H1 (cell line): ENCODE results near the gene LRRC39. TPM values are rescaled to one million over a fixed set of nuclear protein-coding genes. Genes with fewer than 3 reads are reported as not detected.

Experiments used
- CTCF ChIA-PET: fragments of 300-600 bp; sonication (Branson Sonifier 250); formaldehyde crosslinking; loops from one replicate; lab custom pipeline; 2021; ENCODE audit not compliant: partially characterized antibody; lab: Charles Lee
- POLR2A ChIA-PET: fragments of 300-600 bp; sonication (Branson Sonifier 250); formaldehyde crosslinking; loops from one replicate; lab custom pipeline; 2021; ENCODE audit warnings: inconsistent platforms; ENCODE audit not compliant: partially characterized antibody; lab: Charles Lee
- DNase-seq, 2 experiments: peaks; one replicate each; pipeline versions ENCODE4 v3.0.0 to v3.0.0-alpha.2; 2010 to 2022; ENCODE audit warnings: low spot score in 2 of 2, low read depth in 1 of 2, mixed read lengths in 1 of 2
- FAIRE-seq: peaks from 2 replicates; lab custom pipeline; 2011; peaks lifted over from hg19 to GRCh38; lab: Jason Lieb, UNC
- H2AFZ ChIP-seq: 2 replicates; pipeline ENCODE4 v1.8.1; 2012; ENCODE audit warnings: low read length, inconsistent platforms
- H2AK5ac ChIP-seq: 2 replicates; pipeline ENCODE4 v1.6.1; 2013; ENCODE audit warnings: low read depth, low read length
- H2BK120ac ChIP-seq: replicated peaks from 2 replicates; pipeline ENCODE3; 2013; ENCODE audit warnings: low read depth, low read length, inconsistent platforms
- H2BK12ac ChIP-seq: 2 replicates; pipeline ENCODE4 v1.6.1; 2013; ENCODE audit warnings: low read depth, low read length
- H2BK15ac ChIP-seq: 2 replicates; pipeline ENCODE4 v1.6.1; 2013; ENCODE audit warnings: low read length
- H2BK20ac ChIP-seq: 2 replicates; pipeline ENCODE4 v1.6.1; 2013; ENCODE audit warnings: low read length
- H2BK5ac ChIP-seq: 2 replicates; pipeline ENCODE4 v1.6.1; 2013; ENCODE audit warnings: low read depth, low read length
- H3K14ac ChIP-seq: 2 replicates; pipeline ENCODE4 v1.6.1; 2013; ENCODE audit warnings: inconsistent platforms; ENCODE audit not compliant: insufficient read length
- H3K18ac ChIP-seq: 2 replicates; pipeline ENCODE4 v1.6.1; 2013; ENCODE audit warnings: low read length; ENCODE audit errors: extremely low read depth
- H3K23ac ChIP-seq: 2 replicates; pipeline ENCODE4 v1.6.1; 2013; ENCODE audit warnings: inconsistent platforms; ENCODE audit not compliant: insufficient read length
- H3K23me2 ChIP-seq: 2 replicates; pipeline ENCODE4 v1.6.1; 2013; ENCODE audit warnings: low read depth, low read length
- H3K27ac ChIP-seq: 2 replicates; pipeline ENCODE4 v1.6.1; 2011; ENCODE audit warnings: low read depth, low read length, inconsistent platforms
- H3K27me3 ChIP-seq, 4 experiments: replicated peaks in 1 of 4; 1 replicate in 1 of 4; 2 replicates in 3 of 4; pipeline versions ENCODE4 v1.6.1 to v1.8.1; 2011 to 2013; ENCODE audit warnings: low read length in 3 of 4, mild to moderate bottlenecking in 3 of 4, inconsistent platforms in 2 of 4, mixed read lengths in 2 of 4, moderate library complexity in 1 of 4; ENCODE audit not compliant: control insufficient read depth in 3 of 4, insufficient read depth in 3 of 4; ENCODE audit errors: extremely low read depth in 1 of 4
- H3K36me3 ChIP-seq, 4 experiments: 2 replicates each; pipeline versions ENCODE4 v1.6.1 to v1.8.1; 2011 to 2013; ENCODE audit warnings: mild to moderate bottlenecking in 4 of 4, low read length in 3 of 4, moderate library complexity in 2 of 4, control low read depth in 1 of 4, inconsistent platforms in 1 of 4; ENCODE audit not compliant: insufficient read depth in 4 of 4, control insufficient read depth in 2 of 4
- H3K4ac ChIP-seq: replicated peaks from 2 replicates; pipeline ENCODE3; 2013; ENCODE audit warnings: low read length, low read depth, mixed read lengths, inconsistent platforms; ENCODE audit not compliant: insufficient read length
- H3K4me1 ChIP-seq, 4 experiments: replicated peaks in 1 of 4; 1 replicate in 1 of 4; 2 replicates in 3 of 4; pipeline versions ENCODE4 v1.6.1 to v1.8.1; 2011 to 2013; ENCODE audit warnings: low read length in 3 of 4, inconsistent platforms in 2 of 4, mixed read lengths in 1 of 4; ENCODE audit not compliant: insufficient read depth in 4 of 4, control insufficient read depth in 3 of 4
- H3K4me2 ChIP-seq, 2 experiments: 2 replicates each; pipeline versions ENCODE4 v1.6.1 to v1.8.1; 2011 to 2013; ENCODE audit warnings: low read depth in 2 of 2, low read length in 2 of 2, control low read depth in 1 of 2, inconsistent platforms in 1 of 2, mild to moderate bottlenecking in 1 of 2; ENCODE audit not compliant: insufficient read depth in 1 of 2
- H3K4me3 ChIP-seq, 4 experiments: fragments of 200-600, 300-600 bp in 1 of 4; sonication (generic), shearing (Covaris generic), sonication (Bioruptor Twin) in 1 of 4; 2 replicates each; pipeline versions ENCODE4 v1.5.1 to v1.8.1; 2011 to 2016; ENCODE audit warnings: low read length in 4 of 4, low read depth in 3 of 4, control low read depth in 2 of 4, inconsistent platforms in 2 of 4, mild to moderate bottlenecking in 2 of 4, mixed read lengths in 1 of 4, moderate library complexity in 1 of 4; ENCODE audit not compliant: insufficient read depth in 2 of 4; ENCODE audit errors: extremely low read depth in 1 of 4
- H3K56ac ChIP-seq: replicated peaks from 2 replicates; pipeline ENCODE3; 2013; ENCODE audit warnings: low read depth, mild to moderate bottlenecking, mixed read lengths, low read length, inconsistent platforms; ENCODE audit not compliant: insufficient read length
- H3K79me1 ChIP-seq: 2 replicates; pipeline ENCODE4 v1.6.1; 2013; ENCODE audit warnings: low read depth, low read length, control low read depth
- H3K79me2 ChIP-seq, 2 experiments: 2 replicates each; pipeline versions ENCODE4 v1.6.1 to v1.8.1; 2012 to 2013; ENCODE audit warnings: low read length in 2 of 2, mild to moderate bottlenecking in 2 of 2, inconsistent platforms in 1 of 2; ENCODE audit not compliant: insufficient read depth in 2 of 2, control insufficient read depth in 1 of 2
- H3K9ac ChIP-seq, 4 experiments: replicated peaks in 1 of 4; 1 replicate in 1 of 4; 2 replicates in 3 of 4; pipeline versions ENCODE4 v1.6.1 to v1.8.1; 2011 to 2013; ENCODE audit warnings: low read depth in 3 of 4, low read length in 3 of 4, control low read depth in 2 of 4, mild to moderate bottlenecking in 2 of 4, moderate library complexity in 2 of 4, inconsistent platforms in 1 of 4; ENCODE audit errors: extremely low read depth in 1 of 4
- H3K9me3 ChIP-seq, 2 experiments: 2 replicates each; pipeline versions ENCODE4 v1.6.1 to v1.8.1; 2012 to 2013; ENCODE audit warnings: mild to moderate bottlenecking in 2 of 2, moderate library complexity in 2 of 2, control low read depth in 1 of 2, inconsistent platforms in 1 of 2, low read depth in 1 of 2, low read length in 1 of 2, mixed read lengths in 1 of 2; ENCODE audit not compliant: insufficient read depth in 2 of 2
- H4K20me1 ChIP-seq, 2 experiments: replicated peaks in 1 of 2; 2 replicates each; pipeline versions ENCODE3 to v1.8.1; 2011 to 2013; ENCODE audit warnings: inconsistent platforms in 2 of 2, low read length in 2 of 2, mild to moderate bottlenecking in 1 of 2; ENCODE audit not compliant: insufficient read depth in 2 of 2, control insufficient read depth in 1 of 2
- H4K5ac ChIP-seq: 2 replicates; pipeline ENCODE4 v1.6.1; 2013; ENCODE audit warnings: low read length, low read depth, mixed read lengths, inconsistent platforms; ENCODE audit not compliant: insufficient read length
- H4K8ac ChIP-seq: 2 replicates; pipeline ENCODE4 v1.8.0; 2013; ENCODE audit warnings: mild to moderate bottlenecking, moderate library complexity, low read length, inconsistent platforms; ENCODE audit not compliant: insufficient read depth; ENCODE audit errors: extremely low read depth
- H4K91ac ChIP-seq: replicated peaks from 2 replicates; pipeline ENCODE3; 2013; ENCODE audit warnings: low read length, mixed read lengths, inconsistent platforms; ENCODE audit not compliant: insufficient read length
- EP300 ChIP-seq, 2 experiments: IDR thresholded peaks; 1 replicate in 1 of 2; 2 replicates in 1 of 2; pipeline ENCODE4 v1.6.1; 2011 to 2012; ENCODE audit warnings: low read depth in 2 of 2, low read length in 2 of 2, mild to moderate bottlenecking in 2 of 2, borderline replicate concordance in 1 of 2, inconsistent platforms in 1 of 2, moderate library complexity in 1 of 2
- KDM5A ChIP-seq: fragments of 200-600 bp; IDR thresholded peaks from 2 replicates; pipeline ENCODE4 v1.7.1; 2012; ENCODE audit warnings: mild to moderate bottlenecking, low read length, inconsistent platforms, mixed read lengths
- NANOG ChIP-seq: IDR thresholded peaks from 2 replicates; pipeline ENCODE4 v1.6.1; 2011; ENCODE audit warnings: low read length, low read depth, mild to moderate bottlenecking, inconsistent platforms; ENCODE audit not compliant: insufficient read depth, poor library complexity, severe bottlenecking
- RFX5 ChIP-seq: IDR thresholded peaks from 2 replicates; pipeline ENCODE4 v1.6.1; 2011; ENCODE audit warnings: low read depth, low read length, improper control_type of control experiment, borderline replicate concordance
- SIRT6 ChIP-seq: IDR thresholded peaks from one replicate; pipeline ENCODE4 v1.7.1; 2012; ENCODE audit warnings: low read length, inconsistent platforms
- SP4 ChIP-seq: IDR thresholded peaks from 2 replicates; pipeline ENCODE4 v1.6.1; 2012; ENCODE audit warnings: low read length, inconsistent platforms
- TBP ChIP-seq: IDR thresholded peaks from 2 replicates; pipeline ENCODE4 v1.6.1; 2011; ENCODE audit warnings: low read depth, low read length, improper control_type of control experiment
- WGBS, 2 experiments: shearing (Covaris generic) in 1 of 2; methylation state at CpG; one replicate each; pipeline versions ENCODE4 v1.1.6 to v1.1.7; 2013 to 2015; ENCODE audit warnings: low lambda C conversion rate in 2 of 2, mixed read lengths in 2 of 2, inconsistent platforms in 1 of 2, low coverage in 1 of 2, missing lambda C conversion rate in 1 of 2; ENCODE audit not compliant: insufficient replicate concordance in 2 of 2, insufficient coverage in 1 of 2, insufficient read length in 1 of 2; ENCODE audit errors: extremely low coverage in 1 of 2, missing lambda C conversion rate in 1 of 2; 5-methylcytosine and 5-hydroxymethylcytosine counted together
- polyA plus RNA-seq, 7 experiments: library from polyadenylated mRNA; depleted of rRNA in 3 of 7; stranded (reverse) in 5 of 7; unstranded in 2 of 7; fragments of >200 nt in 5 of 7; fragments of 200-250 nt in 2 of 7; gene quantifications; 1 replicate in 5 of 7; 2 replicates in 1 of 7; 4 replicates in 1 of 7; pipeline versions ENCODE4 v1.2.1 to v1.2.3, GENCODE V29; 2011 to 2013; ENCODE audit warnings: missing spikeins in 2 of 7, mixed read lengths in 2 of 7
- total RNA-seq: library from RNA; stranded (reverse); fragmentation: NEBNext Ultra II Directional; extraction: Animal tissue kit (Norgen Biotek cat#: 25700); gene quantifications from 2 replicates; pipeline ENCODE4 v1.2.1, GENCODE V29; 2021
- TF ChIP-seq, protein P1 (sequence below), 3 experiments: IDR thresholded peaks; 1 replicate in 2 of 3; 2 replicates in 1 of 3; pipeline versions ENCODE4 v1.5.1 to v1.6.1; 2011; ENCODE audit warnings: low read length in 3 of 3, mild to moderate bottlenecking in 3 of 3, inconsistent platforms in 2 of 3, low read depth in 1 of 3, moderate library complexity in 1 of 3; ENCODE audit not compliant: insufficient read depth in 1 of 3; ENCODE audit errors: control extremely low read depth in 1 of 3

LRRC39 gene
- total and polyA plus RNA-seq, 2 of the 8 experiments (the other 6 are each of a cell fraction or from before 2014, with no cell fraction given) = 0.33 to 0.39 TPM

DNA sequence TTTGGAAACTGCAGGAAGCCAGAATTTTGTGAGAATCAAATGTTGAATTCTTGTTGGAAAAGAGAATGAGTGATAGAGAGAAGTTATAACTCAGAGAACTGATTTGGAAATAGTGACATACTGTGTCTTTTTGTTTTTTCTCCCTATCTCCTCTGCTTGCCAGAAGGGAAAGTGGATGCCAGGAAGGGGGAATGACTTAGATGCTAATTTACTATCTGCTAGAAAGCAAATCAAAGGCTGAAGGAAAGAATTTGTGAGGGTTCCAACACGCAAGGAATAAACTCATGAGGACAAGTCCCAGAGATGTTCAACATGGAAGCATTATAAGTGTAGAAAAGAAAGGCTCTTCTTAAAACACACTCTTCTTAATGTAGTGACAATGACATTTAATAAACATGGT lies 20.5 kb upstream of the LRRC39 start:
- Histone ChIP-seq H2AFZ (no peak overlapping the region), H2BK120ac (no peak overlapping the region), H2AK5ac (no peak overlapping the region), H4K91ac (no peak overlapping the region), H3K4ac (no peak overlapping the region), H4K20me1 (no peaks in the 10 kb centered on the region), H3K27me3 (no peaks in the 10 kb centered on the region), H3K23me2 (no peaks in the 10 kb centered on the region; the same call in 1 of the 2 replicates), H4K8ac (no peak overlapping the region), H3K18ac (no peak overlapping the region), H3K4me2 (no peak overlapping the region), H2BK15ac (no peak overlapping the region), H3K4me3 (no peak overlapping the region), H3K79me2 (no peaks in the 10 kb centered on the region), H3K14ac (no peak overlapping the region), H3K23ac (no peak overlapping the region), H3K27ac (no peak overlapping the region), H2BK5ac (no peak overlapping the region), H3K9me3 (no peaks in the 10 kb centered on the region), H2BK20ac (no peak overlapping the region), H3K79me1 (no peaks in the 10 kb centered on the region), H3K56ac (no peak overlapping the region), H3K4me1 (peaks cover 0 to 5% (median 2%) of the 10 kb centered on the region in 4 experiments; a peak in 3 of 7 replicates), H4K5ac (no peak overlapping the region), H3K9ac (no peak overlapping the region), H2BK12ac (no peak overlapping the region), H3K36me3 (peaks cover 0 to 24% (median 9%) of the 10 kb centered on the region in 4 experiments; a peak in 6 of 8 replicates)
- WGBS, 2 experiments = 87% methylated on average over 1 of the region's 1 CpG; no CpG with 5 or more reads in 1 of the 2 experiments
- ChIA-PET CTCF (no interaction called here), POLR2A (no interaction called here)
- TF ChIP-seq KDM5A (no peak), TBP (no peak), SIRT6 (no peak), NANOG (no peak), RFX5 (no peak), SP4 (no peak), EP300 (IDR thresholded peaks at IDR 0.05; ENCODE audit: borderline replicate concordance in 1 of 2, low read depth in 2 of 2, low read length in 2 of 2) (no peak)
- TF ChIP-seq, protein P1, sequence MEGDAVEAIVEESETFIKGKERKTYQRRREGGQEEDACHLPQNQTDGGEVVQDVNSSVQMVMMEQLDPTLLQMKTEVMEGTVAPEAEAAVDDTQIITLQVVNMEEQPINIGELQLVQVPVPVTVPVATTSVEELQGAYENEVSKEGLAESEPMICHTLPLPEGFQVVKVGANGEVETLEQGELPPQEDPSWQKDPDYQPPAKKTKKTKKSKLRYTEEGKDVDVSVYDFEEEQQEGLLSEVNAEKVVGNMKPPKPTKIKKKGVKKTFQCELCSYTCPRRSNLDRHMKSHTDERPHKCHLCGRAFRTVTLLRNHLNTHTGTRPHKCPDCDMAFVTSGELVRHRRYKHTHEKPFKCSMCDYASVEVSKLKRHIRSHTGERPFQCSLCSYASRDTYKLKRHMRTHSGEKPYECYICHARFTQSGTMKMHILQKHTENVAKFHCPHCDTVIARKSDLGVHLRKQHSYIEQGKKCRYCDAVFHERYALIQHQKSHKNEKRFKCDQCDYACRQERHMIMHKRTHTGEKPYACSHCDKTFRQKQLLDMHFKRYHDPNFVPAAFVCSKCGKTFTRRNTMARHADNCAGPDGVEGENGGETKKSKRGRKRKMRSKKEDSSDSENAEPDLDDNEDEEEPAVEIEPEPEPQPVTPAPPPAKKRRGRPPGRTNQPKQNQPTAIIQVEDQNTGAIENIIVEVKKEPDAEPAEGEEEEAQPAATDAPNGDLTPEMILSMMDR (IDR thresholded peaks at IDR 0.05; ENCODE audit: control extremely low read depth in 1 of 3, insufficient read depth in 1 of 3, low read depth in 1 of 3, low read length in 3 of 3) = no peak
- no peak for FAIRE-seq
- DNase-seq = no peak
